ENCODE data around the gene LOXL1.
"Not testable (repeated sequence)": the region's sequence is repeated elsewhere in the genome, so short reads cannot be mapped to it uniquely, and the experiment has no call there.

Gene LOXL1

DNA sequence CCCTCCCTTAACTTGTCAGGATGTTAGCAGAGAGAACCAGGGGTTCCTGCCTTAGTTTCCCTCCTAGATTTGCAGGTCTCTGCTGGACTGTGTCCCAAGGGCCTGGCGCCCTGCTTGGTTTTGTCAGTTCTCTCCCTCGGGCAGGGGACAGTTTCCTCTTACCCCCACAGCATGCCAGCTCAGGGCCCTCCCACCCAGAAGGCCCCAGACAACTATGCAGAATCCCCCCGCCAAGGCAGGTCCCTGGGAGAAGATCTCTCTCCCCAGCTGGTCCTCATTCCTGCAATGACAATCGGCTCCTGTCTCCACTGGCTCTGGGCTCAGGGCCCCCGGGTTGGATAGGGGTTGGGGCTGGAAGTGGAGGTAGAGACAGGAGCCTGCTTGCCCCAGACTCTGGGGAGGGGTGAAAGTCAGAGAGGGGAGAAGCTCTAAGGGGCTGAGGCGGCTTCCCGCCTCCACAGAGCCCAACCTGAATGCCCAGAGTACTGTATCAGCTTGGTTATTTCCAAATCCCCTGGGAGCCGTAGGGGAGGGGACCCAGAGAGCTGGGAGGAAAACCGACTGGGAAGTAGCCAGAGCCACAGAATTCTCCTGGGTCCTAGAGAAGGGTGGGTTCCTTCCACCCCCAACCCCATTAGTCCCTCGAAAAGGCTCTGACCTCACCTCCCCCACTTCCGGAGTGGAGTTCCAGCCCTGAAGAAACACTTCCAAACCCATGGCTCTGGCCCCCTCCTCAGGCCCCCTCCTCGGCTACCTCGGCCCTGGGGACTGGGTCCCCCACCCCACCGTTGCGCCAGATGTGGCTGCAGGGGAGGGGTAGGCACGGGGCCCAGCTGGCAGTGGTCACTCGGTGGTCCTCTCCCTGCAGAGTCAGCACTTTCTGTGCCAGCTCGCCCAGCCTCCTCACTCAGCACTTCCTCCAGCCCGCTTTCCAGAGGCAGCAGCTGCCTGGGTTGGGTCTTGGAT is 3.8 kb upstream of the LOXL1 start:
- DNase-seq (ENCODE audit: low spot score) = no peak

DNA sequence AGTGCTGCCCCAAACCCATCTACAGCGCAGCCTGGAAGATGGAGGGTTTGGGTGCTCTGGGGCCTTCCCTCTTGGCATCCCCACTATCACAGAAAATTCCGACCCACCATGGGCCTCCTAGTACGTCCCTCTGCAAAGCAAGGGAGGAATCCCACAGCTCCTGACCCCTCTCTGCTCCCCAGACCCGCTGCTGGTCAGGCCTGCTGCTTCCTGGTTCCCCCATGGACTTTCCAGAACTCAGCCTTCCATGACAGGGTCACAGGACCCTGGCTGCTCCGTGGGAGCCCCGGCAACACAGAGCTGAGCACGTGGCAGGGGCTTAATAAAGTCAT is 3.1 kb upstream of the LOXL1 start:
- DNase-seq (ENCODE audit: low spot score) = no peak

GRCh38 chr15:73923488-73924164 is 2.6 kb upstream of the LOXL1 start:
- no peak for DNase-seq (ENCODE audit: low spot score)

GRCh38 chr15:73924171-73924921 is 1.9 kb upstream of the LOXL1 start:
- no peak for DNase-seq (ENCODE audit: low spot score)

- no peak for DNase-seq (ENCODE audit: low spot score)
Observed at GRCh38 chr15:73925848-73926218, 429 bp upstream of the LOXL1 start.

- no peak for DNase-seq (ENCODE audit: low spot score)
Observed at GRCh38 chr15:73927003-73927475, 777 bp downstream of the LOXL1 start.

DNA sequence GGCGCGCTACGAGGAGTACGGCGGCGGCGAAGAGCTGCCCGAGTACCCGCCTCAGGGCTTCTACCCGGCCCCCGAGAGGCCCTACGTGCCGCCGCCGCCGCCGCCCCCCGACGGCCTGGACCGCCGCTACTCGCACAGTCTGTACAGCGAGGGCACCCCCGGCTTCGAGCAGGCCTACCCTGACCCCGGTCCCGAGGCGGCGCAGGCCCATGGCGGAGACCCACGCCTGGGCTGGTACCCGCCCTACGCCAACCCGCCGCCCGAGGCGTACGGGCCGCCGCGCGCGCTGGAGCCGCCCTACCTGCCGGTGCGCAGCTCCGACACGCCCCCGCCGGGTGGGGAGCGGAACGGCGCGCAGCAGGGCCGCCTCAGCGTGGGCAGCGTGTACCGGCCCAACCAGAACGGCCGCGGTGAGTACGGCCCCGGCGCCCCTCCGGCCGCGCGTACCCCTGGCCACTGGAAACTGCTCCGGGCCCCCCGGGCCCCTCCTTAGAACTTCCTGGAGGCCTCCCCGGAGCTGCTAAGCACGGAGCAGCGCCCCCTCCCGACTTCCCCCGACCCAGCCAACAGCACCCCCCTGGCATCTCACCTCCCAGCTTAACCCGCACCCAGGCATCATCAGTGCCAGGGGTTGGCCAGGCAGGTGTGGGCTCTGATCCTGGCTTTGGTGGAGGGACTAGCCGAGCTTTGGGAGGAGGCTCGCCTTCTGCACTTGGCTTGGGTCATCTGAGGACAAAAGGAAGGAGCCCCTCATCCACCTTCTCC is 1.4 kb downstream of the LOXL1 start:
- no peak for DNase-seq (ENCODE audit: low spot score)

- no peak for DNase-seq (ENCODE audit: low spot score)
Observed at GRCh38 chr15:73928241-73928579, 1.9 kb downstream of the LOXL1 start.

GRCh38 chr15:73928971-73929627 is 2.8 kb downstream of the LOXL1 start:
- no peak for DNase-seq (ENCODE audit: low spot score)

GRCh38 chr15:73930371-73930770 is 4.1 kb downstream of the LOXL1 start:
- no peak for DNase-seq (ENCODE audit: low spot score)

DNA sequence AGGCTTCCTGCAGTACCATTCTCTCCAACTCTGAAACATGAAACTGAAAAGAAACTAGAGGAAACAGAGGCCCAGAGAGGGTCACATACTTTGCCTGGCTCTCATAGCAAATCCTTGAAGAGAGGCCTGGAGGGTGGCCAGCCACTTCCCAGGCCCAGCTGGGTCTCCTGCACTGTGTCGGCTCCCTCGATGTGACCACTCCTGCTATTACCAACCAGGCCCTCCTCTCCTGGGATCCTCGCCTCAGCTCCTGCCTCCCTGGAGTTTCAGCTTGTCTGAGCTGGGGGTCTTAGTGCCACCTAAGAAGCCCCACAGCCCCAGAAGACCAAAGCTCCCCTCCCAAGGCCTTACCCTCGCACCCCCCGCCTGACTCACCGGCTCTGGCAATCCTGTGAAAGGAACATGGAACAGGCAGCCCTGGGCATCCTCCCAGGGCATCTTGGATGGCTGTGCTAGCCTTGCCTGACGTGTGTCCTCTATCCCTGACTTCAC is 4.6 kb downstream of the LOXL1 start:
- no peak for DNase-seq (ENCODE audit: low spot score)

DNA sequence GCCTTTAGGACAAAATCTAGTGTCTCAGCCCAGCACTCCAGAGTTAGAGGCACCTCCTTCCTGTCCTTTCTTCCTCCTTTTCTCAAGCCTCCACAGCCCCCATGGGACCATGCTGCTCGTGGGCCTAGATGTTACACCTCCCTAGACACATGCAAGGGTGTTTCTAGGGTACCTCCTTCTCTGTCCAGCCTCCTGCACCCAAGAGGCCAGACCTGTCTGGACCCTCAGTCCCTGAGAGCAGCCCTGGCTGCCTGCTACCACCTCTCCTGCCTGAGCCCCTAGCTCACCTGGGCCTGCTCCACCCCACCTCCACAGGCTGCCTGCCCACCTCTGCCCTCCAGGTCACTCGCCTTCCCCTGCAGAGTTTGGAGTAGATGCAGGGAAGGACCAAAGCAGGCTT is 5.2 kb downstream of the LOXL1 start:
- no peak for DNase-seq (ENCODE audit: low spot score)

- DNase-seq (ENCODE audit: low spot score) = no peak
Observed at GRCh38 chr15:73932381-73933191, 6.3 kb downstream of the LOXL1 start.

GRCh38 chr15:73934281-73934680 is 8.0 kb downstream of the LOXL1 start:
- DNase-seq (ENCODE audit: low spot score) = no peak

DNA sequence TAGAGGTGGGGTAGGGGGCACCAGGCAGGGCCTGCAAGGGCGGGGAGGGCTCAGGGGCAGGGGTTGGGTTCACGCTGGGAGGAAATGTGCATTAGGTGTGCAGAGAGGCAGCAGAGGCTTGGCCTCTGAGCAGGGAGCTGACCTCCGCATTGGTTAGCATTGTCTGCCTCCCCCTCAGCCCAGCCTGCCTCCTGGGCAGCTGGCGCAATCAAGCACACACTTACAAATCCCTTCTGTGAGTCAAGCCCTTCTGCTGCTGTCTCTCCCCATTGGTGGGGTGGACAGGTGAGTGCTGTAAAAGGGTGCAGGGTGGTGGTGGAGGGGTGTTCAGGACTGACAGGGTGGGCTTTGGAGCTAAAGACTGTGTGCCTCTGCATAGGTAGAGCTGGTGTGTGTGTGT is 9.3 kb downstream of the LOXL1 start:
- no peak for DNase-seq (ENCODE audit: low spot score)

GRCh38 chr15:73936181-73936580 is 9.9 kb downstream of the LOXL1 start:
- DNase-seq (ENCODE audit: low spot score) = no peak

DNA sequence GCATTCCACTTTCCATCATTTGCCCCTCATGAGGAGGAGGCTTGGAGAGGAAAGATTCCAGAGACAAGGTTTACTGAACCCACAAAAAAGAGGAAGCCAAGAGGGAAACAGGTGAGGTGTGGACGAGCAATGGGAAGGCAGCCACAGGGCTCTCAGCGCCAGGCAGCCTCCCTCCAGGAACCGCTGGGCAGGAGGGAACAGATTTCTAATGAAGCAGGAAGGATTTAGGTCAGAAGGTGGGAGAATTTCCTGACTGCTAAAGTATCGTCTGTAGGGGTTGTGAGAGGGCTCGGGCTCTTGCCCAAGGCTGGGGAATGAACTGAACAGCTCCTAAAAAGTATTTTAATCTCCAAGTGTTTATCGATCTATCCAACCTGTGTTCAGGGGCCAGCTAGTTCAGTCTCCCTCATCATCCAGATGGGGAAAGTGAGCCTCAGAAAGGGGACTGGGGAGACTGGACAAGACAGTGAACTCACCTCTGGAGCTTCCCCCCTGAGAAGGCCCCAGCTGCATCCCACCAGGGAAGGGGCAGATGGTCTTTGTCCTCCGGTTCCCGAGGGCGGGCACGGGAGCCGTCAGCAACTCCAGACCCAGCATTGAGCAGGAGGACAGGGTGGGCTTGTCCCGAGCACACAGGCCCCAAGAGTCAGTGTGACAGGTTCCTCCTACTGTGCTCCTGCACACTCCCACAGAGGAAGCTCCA is 10.5 kb downstream of the LOXL1 start:
- no peak for DNase-seq (ENCODE audit: low spot score)

GRCh38 chr15:73937296-73937695 is 11.0 kb downstream of the LOXL1 start:
- DNase-seq (ENCODE audit: low spot score) = no peak

DNA sequence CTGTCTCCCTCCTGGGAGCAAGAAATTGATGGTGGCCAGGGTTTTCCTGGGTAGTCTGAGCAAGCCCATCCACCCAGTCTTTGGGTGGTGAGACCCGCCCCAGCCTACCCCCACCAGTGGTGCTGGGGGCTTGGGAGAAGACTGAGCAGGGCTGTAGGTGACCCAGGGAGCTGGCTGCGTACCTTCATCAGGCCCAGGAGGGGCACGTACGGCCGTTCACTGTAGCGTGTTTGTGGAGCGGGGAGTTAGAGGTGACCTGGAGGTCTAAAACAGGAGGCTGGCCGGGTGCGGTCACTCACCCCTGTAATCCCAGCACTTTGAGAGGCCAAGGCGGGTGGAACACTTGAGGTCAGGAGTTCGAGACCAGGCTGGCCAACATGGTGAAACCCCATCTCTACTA is 11.5 kb downstream of the LOXL1 start:
- DNase-seq (ENCODE audit: low spot score) = no peak

- DNase-seq (ENCODE audit: low spot score) = not testable (repeated sequence)
Observed at GRCh38 chr15:73938516-73938915, 12.3 kb downstream of the LOXL1 start.

All from globus pallidus (tissue), 1 donor.